Vagina (tissue), 2 donors: ENCODE data around the gene CDK19.

ENCODE experiments used
- CTCF ChIP-seq, 3 experiments: fragments of 450-650 bp in 2 of 3; fragments of 200-600 bp in 1 of 3; sonication (generic) in 1 of 3; IDR thresholded peaks; one replicate each; pipeline ENCODE4 v1.5.1; 2017 to 2019; ENCODE audit warnings: antibody characterized with exemption in 3 of 3, mild to moderate bottlenecking in 2 of 3, moderate library complexity in 2 of 3
- POLR2A ChIP-seq, 2 donors: fragments of 450-650 bp; IDR thresholded peaks; one replicate each; pipeline ENCODE4 v1.6.1; 2017; ENCODE audit warnings: antibody characterized with exemption in 2 of 2, mild to moderate bottlenecking in 2 of 2, moderate library complexity in 2 of 2
- POLR2AphosphoS5 ChIP-seq, 2 donors: sonication (generic); formaldehyde crosslinking; IDR thresholded peaks; one replicate each; pipeline ENCODE4 v1.9.0; 2017; ENCODE audit warnings: antibody characterized with exemption in 2 of 2, mild to moderate bottlenecking in 2 of 2, low read depth in 1 of 2; ENCODE audit not compliant: insufficient read depth in 1 of 2

- TF ChIP-seq CTCF (IDR thresholded peaks at IDR 0.05) = no peak
- no peak for TF ChIP-seq POLR2AphosphoS5 (IDR thresholded peaks at IDR 0.05; ENCODE audit: insufficient read depth in 1 of 2, low read depth in 1 of 2)
- TF ChIP-seq POLR2A (IDR thresholded peaks at IDR 0.05) = no peak
Observed at GRCh38 chr6:110622912-110623578, 192.2 kb downstream of the CDK19 start.
